GM12878 (cell line): ENCODE data around the gene CD68. TPM values are rescaled to one million over a fixed set of nuclear protein-coding genes. Genes with fewer than 3 reads are reported as not detected.

Experiments
- ATF3 ChIP-seq: IDR thresholded peaks from 2 replicates; pipeline ENCODE4 v1.6.1; 2011; ENCODE audit warnings: low read depth, mild to moderate bottlenecking, low read length, moderate library complexity, borderline replicate concordance; ENCODE audit errors: extremely low read depth
- ATF7 ChIP-seq: fragments of 450-650 bp; IDR thresholded peaks from 2 replicates; pipeline ENCODE4 v1.6.1; 2016; ENCODE audit warnings: low read depth, mild to moderate bottlenecking
- E4F1 ChIP-seq: fragments of 450-650 bp; IDR thresholded peaks from 2 replicates; pipeline ENCODE4 v1.6.1; 2018; ENCODE audit warnings: borderline replicate concordance, mild to moderate bottlenecking; ENCODE audit not compliant: partially characterized antibody
- EED ChIP-seq: sonication (generic); IDR thresholded peaks from 2 replicates; pipeline ENCODE4 v1.6.1; 2016; ENCODE audit warnings: antibody characterized with exemption, low read depth
- GATAD2B ChIP-seq: fragments of 450-650 bp; conservative IDR thresholded peaks from 2 replicates; pipeline ENCODE4 v1.6.1; 2017; ENCODE audit warnings: low read depth, mild to moderate bottlenecking, moderate library complexity
- MAX ChIP-seq: IDR thresholded peaks from 2 replicates; pipeline ENCODE4 v1.6.1; 2012; ENCODE audit warnings: low read depth, low read length, improper control_type of control experiment
- NFYA ChIP-seq: IDR thresholded peaks from 2 replicates; pipeline ENCODE4 v1.6.1; 2011; ENCODE audit warnings: low read depth, mild to moderate bottlenecking, low read length, improper control_type of control experiment, borderline replicate concordance
- NFYB ChIP-seq: IDR thresholded peaks from 2 replicates; pipeline ENCODE4 v1.6.1; 2011; ENCODE audit warnings: low read depth, mild to moderate bottlenecking, low read length, improper control_type of control experiment, moderate library complexity; ENCODE audit not compliant: insufficient read depth
- NR2F1 ChIP-seq: fragments of 450-650 bp; conservative IDR thresholded peaks from 2 replicates; pipeline ENCODE4 v1.6.1; 2017; ENCODE audit warnings: mild to moderate bottlenecking
- RB1 ChIP-seq: fragments of 450-650 bp; formaldehyde crosslinking; IDR thresholded peaks from 2 replicates; pipeline ENCODE4 v1.6.1; 2017; ENCODE audit warnings: mild to moderate bottlenecking, borderline replicate concordance
- SMAD1 ChIP-seq: fragments of 450-650 bp; IDR thresholded peaks from 2 replicates; pipeline ENCODE4 v1.6.1; 2018; ENCODE audit warnings: mild to moderate bottlenecking, low read depth; ENCODE audit not compliant: partially characterized antibody
- SMARCA5 ChIP-seq: fragments of 450-650 bp; IDR thresholded peaks from 2 replicates; pipeline ENCODE4 v1.6.1; 2017; ENCODE audit warnings: mild to moderate bottlenecking
- STAT3 ChIP-seq: IDR thresholded peaks from 2 replicates; pipeline ENCODE4 v1.6.1; 2011; ENCODE audit warnings: low read depth, low read length, improper control_type of control experiment
- TAF1 ChIP-seq: IDR thresholded peaks from 2 replicates; pipeline ENCODE4 v1.6.1; 2011; ENCODE audit warnings: mild to moderate bottlenecking, low read depth, low read length, borderline replicate concordance
- TBL1XR1 ChIP-seq: IDR thresholded peaks from 2 replicates; pipeline ENCODE4 v1.6.1; 2012; ENCODE audit warnings: low read depth, low read length, improper control_type of control experiment
- YBX1 ChIP-seq: fragments of 450-650 bp; IDR thresholded peaks from 2 replicates; pipeline ENCODE4 v1.6.1; 2016; ENCODE audit warnings: antibody characterized with exemption
- ZBED1 ChIP-seq: IDR thresholded peaks from 2 replicates; pipeline ENCODE4 v1.6.1; 2016; ENCODE audit warnings: borderline replicate concordance
- ZBTB11 ChIP-seq: fragments of 450-650 bp; formaldehyde crosslinking; IDR thresholded peaks from 2 replicates; pipeline ENCODE4 v1.5.0; 2022; ENCODE audit warnings: mild to moderate bottlenecking, missing genetic modification characterization
- ZBTB40 ChIP-seq: fragments of 450-650 bp; IDR thresholded peaks from 2 replicates; pipeline ENCODE4 v1.6.1; 2016; ENCODE audit warnings: mild to moderate bottlenecking, moderate library complexity, borderline replicate concordance
- polyA plus RNA-seq, 11 experiments: library from polyadenylated mRNA; depleted of rRNA in 4 of 11; unstranded in 6 of 11; stranded (reverse) in 5 of 11; fragments of >200 nt; fragmentation: Nextera tagmentation in 4 of 11; fragmentation: Illumina TruSeq in 1 of 11; extraction: Ambion mirVana in 4 of 11; extraction: Trizol in 1 of 11; gene quantifications; 1 replicate in 1 of 11; 2 replicates in 10 of 11; pipeline versions ENCODE4 v1.2.1 to v1.2.3, GENCODE V29; 2011 to 2016; ENCODE audit warnings: inconsistent platforms in 2 of 11, missing spikeins in 2 of 11, low read depth in 1 of 11
- total RNA-seq, 4 experiments: library from RNA; depleted of rRNA in 3 of 4; stranded (reverse); fragments of >200 nt in 3 of 4; fragmentation: Illumina TruSeq in 1 of 4; extraction: Trizol in 1 of 4; gene quantifications; 2 replicates each; pipeline versions ENCODE4 v1.2.1 to v1.2.3, GENCODE V29; 2013 to 2021

CD68 gene
- total and polyA plus RNA-seq, 10 of the 15 experiments (the other 5 are each of a cell fraction or from before 2014, with no cell fraction given): 2.6 to 6.9 (median 3.8) TPM

- peak; percentile 96 for TF ChIP-seq ZBTB40
- peak; percentile 87 for TF ChIP-seq NFYA
- no peak; the same call in 1 of the 2 replicates for TF ChIP-seq EED
- TF ChIP-seq NFYB: peak; percentile 100
- TF ChIP-seq GATAD2B: no peak
- peak; percentile 95 for TF ChIP-seq SMAD1
- TF ChIP-seq TAF1: peak; percentile 89
- TF ChIP-seq E4F1: no peak
- no peak; the same call in 1 of the 2 replicates for TF ChIP-seq RB1
- peak; percentile 93 for TF ChIP-seq ZBED1
- TF ChIP-seq ATF3: no peak
- TF ChIP-seq STAT3: no peak
- TF ChIP-seq TBL1XR1: no peak
- TF ChIP-seq YBX1: no peak
- no peak for TF ChIP-seq SMARCA5
- no peak; the same call in 1 of the 2 replicates for TF ChIP-seq NR2F1
- no peak for TF ChIP-seq MAX
- TF ChIP-seq ZBTB11: peak; percentile 47; the same call in 1 of the 2 replicates
- peak; percentile 90 for TF ChIP-seq ATF7
Measured at GRCh38 chr17:7572588-7573323, 6.7 kb upstream of the CD68 start (continued).
